Duodenal mucosa (tissue), 2 donors: ENCODE results near the gene FCN1.
"Not testable (repeated sequence)": the region's sequence is repeated elsewhere in the genome, so short reads cannot be mapped to it uniquely, and the experiment has no call there.

Experiments used
- H3K27ac ChIP-seq: one replicate; pipeline ENCODE4 v1.7.0; 2013; ENCODE audit warnings: low read depth, low read length
- H3K27me3 ChIP-seq, 2 donors: one replicate each; pipeline ENCODE4 v1.7.0; 2013; ENCODE audit warnings: low read length in 2 of 2, control low read depth in 1 of 2; ENCODE audit not compliant: insufficient read depth in 2 of 2, control insufficient read depth in 1 of 2
- H3K36me3 ChIP-seq, 2 donors: one replicate each; pipeline ENCODE4 v1.7.0; 2013; ENCODE audit warnings: low read length in 2 of 2, control low read depth in 1 of 2; ENCODE audit not compliant: insufficient read depth in 2 of 2, control insufficient read depth in 1 of 2
- H3K4me1 ChIP-seq, 2 donors: one replicate each; pipeline ENCODE4 v1.7.0; 2013; ENCODE audit warnings: low read length in 2 of 2, control low read depth in 1 of 2; ENCODE audit not compliant: insufficient read depth in 2 of 2, control insufficient read depth in 1 of 2
- H3K4me3 ChIP-seq, 2 donors: one replicate each; pipeline ENCODE4 v1.7.0; 2013; ENCODE audit warnings: low read length in 2 of 2, low read depth in 1 of 2
- H3K9ac ChIP-seq, 2 donors: one replicate each; pipeline ENCODE4 v1.7.0; 2013; ENCODE audit warnings: low read length in 2 of 2, low read depth in 1 of 2
- H3K9me3 ChIP-seq, 2 donors: one replicate each; pipeline ENCODE4 v1.7.0; 2013; ENCODE audit warnings: low read length in 2 of 2, control low read depth in 1 of 2; ENCODE audit not compliant: control insufficient read depth in 1 of 2

FCN1 gene

GRCh38 chr9:134863941-134864820 is 53.5 kb downstream of the FCN1 start:
- Histone ChIP-seq H3K4me3 (no peak overlapping the region), H3K27ac (no peak overlapping the region)

GRCh38 chr9:134863306-134863902 is 54.3 kb downstream of the FCN1 start:
- H3K4me3 ChIP-seq, result no peak overlapping the region
- H3K36me3 ChIP-seq, result no peaks in the 10 kb centered on the region
- H3K4me1 ChIP-seq, result no peaks in the 10 kb centered on the region
- no peak overlapping the region for H3K27ac ChIP-seq
- H3K9ac ChIP-seq, result no peak overlapping the region
- no peaks in the 10 kb centered on the region for H3K9me3 ChIP-seq
- H3K27me3 ChIP-seq, result no peaks in the 10 kb centered on the region

More at GRCh38 chr9:134863941-134864820, 53.5 kb downstream of the FCN1 start:
- no peak overlapping the region for H3K9ac ChIP-seq
- no peaks in the 10 kb centered on the region for H3K4me1 ChIP-seq
- no peaks in the 10 kb centered on the region for H3K36me3 ChIP-seq
- no peaks in the 10 kb centered on the region for H3K27me3 ChIP-seq
- no peaks in the 10 kb centered on the region for H3K9me3 ChIP-seq

- Histone ChIP-seq H3K27me3 (no peaks in the 10 kb centered on the region), H3K4me1 (no peaks in the 10 kb centered on the region), H3K27ac (no peak overlapping the region), H3K9me3 (no peaks in the 10 kb centered on the region), H3K36me3 (no peaks in the 10 kb centered on the region), H3K4me3 (no peak overlapping the region), H3K9ac (no peak overlapping the region)
Observed at GRCh38 chr9:134861595-134862334, 55.9 kb downstream of the FCN1 start.

- Histone ChIP-seq H3K36me3 (no peaks in the 10 kb centered on the region), H3K27me3 (no peaks in the 10 kb centered on the region), H3K4me3 (no peak overlapping the region), H3K9ac (no peak overlapping the region), H3K4me1 (no peaks in the 10 kb centered on the region), H3K9me3 (no peaks in the 10 kb centered on the region), H3K27ac (no peak overlapping the region)
Observed at GRCh38 chr9:134860510-134860909, 57.2 kb downstream of the FCN1 start.

GRCh38 chr9:134858051-134858841 is 59.5 kb downstream of the FCN1 start:
- Histone ChIP-seq H3K4me3 (no peak overlapping the region), H3K36me3 (no peaks in the 10 kb centered on the region), H3K27ac (no peak overlapping the region), H3K9me3 (no peaks in the 10 kb centered on the region), H3K4me1 (no peaks in the 10 kb centered on the region), H3K27me3 (no peaks in the 10 kb centered on the region), H3K9ac (no peak overlapping the region)

GRCh38 chr9:134857451-134857850 is 60.3 kb downstream of the FCN1 start:
- H3K4me1 ChIP-seq, H3K27me3 ChIP-seq, H3K9me3 ChIP-seq, H3K27ac ChIP-seq, H3K4me3 ChIP-seq, H3K9ac ChIP-seq, H3K36me3 ChIP-seq: not testable (repeated sequence)

- Histone ChIP-seq H3K4me1 (no peaks in the 10 kb centered on the region), H3K4me3 (no peak overlapping the region), H3K27me3 (no peaks in the 10 kb centered on the region), H3K36me3 (no peaks in the 10 kb centered on the region), H3K9me3 (peaks cover 0 to 4% of the 10 kb centered on the region in 2 donors), H3K27ac (no peak overlapping the region), H3K9ac (no peak overlapping the region)
Observed at GRCh38 chr9:134855900-134856377, 61.8 kb downstream of the FCN1 start.
